Measurements from ENCODE around the gene DPH6. TPM values are rescaled to one million over a fixed set of nuclear protein-coding genes. Genes with fewer than 3 reads are reported as not detected.

The DPH6 gene
- total RNA-seq, 1 donor from 2014 or later: 18.4 TPM

DNA sequence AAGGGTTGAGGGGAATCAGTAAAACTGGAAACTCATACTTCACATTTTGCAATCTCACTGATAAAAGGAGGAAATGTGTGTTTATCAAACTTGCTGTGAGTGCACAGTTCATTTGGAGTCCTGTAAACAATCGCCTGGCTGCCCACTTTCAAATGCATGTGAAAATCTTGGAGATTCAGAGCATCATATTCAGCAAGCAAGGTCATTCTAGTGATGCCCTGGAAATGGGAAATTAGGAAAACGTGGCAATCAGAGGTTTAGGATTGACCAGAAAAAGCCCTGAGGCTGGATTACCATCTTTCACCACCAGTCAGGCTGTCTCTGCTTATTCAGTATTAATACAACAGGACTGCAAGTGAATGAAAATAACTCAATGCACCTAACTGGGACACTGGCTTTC lies 23.9 kb downstream of the DPH6 start:
- TF ChIP-seq CTCF (IDR thresholded peaks at IDR 0.05; ENCODE audit: insufficient read depth, low read length, severe bottlenecking): no peak
- Histone ChIP-seq H3K4me3 (ENCODE audit: low read depth, low read length) (no peak overlapping the region), H3K27me3 (ENCODE audit: control insufficient read depth, insufficient read depth, low read length) (no peaks in the 10 kb centered on the region), H3K36me3 (ENCODE audit: control insufficient read depth, insufficient read depth, low read length) (no peaks in the 10 kb centered on the region)
- DNase-seq (ENCODE audit: low read depth): no peak
- no peak for FAIRE-seq

- Histone ChIP-seq H3K36me3 (ENCODE audit: control insufficient read depth, insufficient read depth, low read length) (no peaks in the 10 kb centered on the region), H3K4me3 (ENCODE audit: low read depth, low read length) (no peak overlapping the region), H3K27me3 (ENCODE audit: control insufficient read depth, insufficient read depth, low read length) (no peaks in the 10 kb centered on the region)
- TF ChIP-seq CTCF (IDR thresholded peaks at IDR 0.05; ENCODE audit: insufficient read depth, low read length, severe bottlenecking): peak; percentile 41
- DNase-seq (ENCODE audit: low read depth) (peak; percentile 47), FAIRE-seq (no peak)
Measured at GRCh38 chr15:35519541-35520149, 26.3 kb downstream of the DPH6 start.

- no peak for DNase-seq (ENCODE audit: low read depth)
- Histone ChIP-seq H3K36me3 (ENCODE audit: control insufficient read depth, insufficient read depth, low read length) (no peaks in the 10 kb centered on the region), H3K4me3 (ENCODE audit: low read depth, low read length) (no peak overlapping the region), H3K27me3 (ENCODE audit: control insufficient read depth, insufficient read depth, low read length) (no peaks in the 10 kb centered on the region)
- no peak for TF ChIP-seq CTCF (IDR thresholded peaks at IDR 0.05; ENCODE audit: insufficient read depth, low read length, severe bottlenecking)
- FAIRE-seq: no peak
Measured at GRCh38 chr15:35519052-35519451, 26.9 kb downstream of the DPH6 start.

DNA sequence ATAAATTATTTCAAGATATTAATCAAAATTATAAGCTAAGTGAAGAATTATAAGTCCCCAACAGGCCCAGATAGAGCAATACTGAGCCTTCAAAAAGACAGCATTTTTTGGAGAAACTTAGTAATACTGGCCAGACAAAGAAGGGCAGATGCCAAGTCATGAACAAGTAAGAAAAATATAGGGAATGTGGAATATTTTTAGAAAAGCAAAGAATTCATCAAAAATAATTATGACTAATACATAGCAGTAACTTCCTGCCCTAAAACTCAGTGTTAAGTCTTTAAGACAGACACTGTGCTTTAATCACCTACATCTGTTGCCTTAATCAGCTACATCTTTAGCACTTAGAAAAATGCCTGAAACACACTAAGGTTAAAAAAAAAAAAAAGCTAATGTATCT lies 31.2 kb downstream of the DPH6 start:
- FAIRE-seq: no peak
- no peaks in the 10 kb centered on the region for H3K27me3 ChIP-seq (ENCODE audit: control insufficient read depth, insufficient read depth, low read length)

GRCh38 chr15:35507932-35508638 lies 37.9 kb downstream of the DPH6 start:
- H3K4me3 ChIP-seq (ENCODE audit: low read depth, low read length): no peak overlapping the region
- no peak for FAIRE-seq
- no peaks in the 10 kb centered on the region for H3K27me3 ChIP-seq (ENCODE audit: control insufficient read depth, insufficient read depth, low read length)
- peak; percentile 74 for DNase-seq (ENCODE audit: low read depth)
- TF ChIP-seq CTCF (IDR thresholded peaks at IDR 0.05; ENCODE audit: insufficient read depth, low read length, severe bottlenecking): no peak
- H3K36me3 ChIP-seq (ENCODE audit: control insufficient read depth, insufficient read depth, low read length): no peaks in the 10 kb centered on the region

More for the DNA sequence above, 31.2 kb downstream of the DPH6 start:
- Histone ChIP-seq H3K36me3 (ENCODE audit: control insufficient read depth, insufficient read depth, low read length) (no peaks in the 10 kb centered on the region), H3K4me3 (ENCODE audit: low read depth, low read length) (no peak overlapping the region)
- TF ChIP-seq CTCF (IDR thresholded peaks at IDR 0.05; ENCODE audit: insufficient read depth, low read length, severe bottlenecking): no peak
- DNase-seq (ENCODE audit: low read depth): no peak
